GM12878 (cell line): ENCODE measurements around the gene SIN3B. TPM values are rescaled to one million over a fixed set of nuclear protein-coding genes. Genes with fewer than 3 reads are reported as not detected.

Experiments
- ATAC-seq: fragments of 200-7000 bp; cut with Tn5 transposase; 3 replicates; pipeline ENCODE4 v1.9.1; 2020; ENCODE audit warnings: mild to moderate bottlenecking, moderate library complexity
- BruUV-seq: library from RNA; stranded (reverse); fragments of 400-500 nt; replicated peaks from 2 replicates; lab custom pipeline; 2021; lab: Mats Ljungman, UMichigan
- CTCF ChIA-PET: fragments of 300-600 bp; sonication (Branson Sonifier 250); formaldehyde crosslinking; extraction: SDS; loops from one replicate; lab custom pipeline; 2021; ENCODE audit warnings: inconsistent platforms; lab: Yijun Ruan, JAX
- POLR2A ChIA-PET: fragments of 350-600 bp; formaldehyde crosslinking; extraction: SDS; loops from one replicate; lab custom pipeline; 2021; ENCODE audit warnings: inconsistent platforms; lab: Charles Lee
- RAD21 ChIA-PET: fragments of 300-600 bp; sonication (Branson Sonifier 250); formaldehyde crosslinking; loops from one replicate; lab custom pipeline; 2023; ENCODE audit warnings: antibody characterized with exemption; ENCODE audit not compliant: unreplicated experiment; lab: Charles Lee
- SMC1A ChIA-PET: fragments of 300-600 bp; sonication (Branson Sonifier 250); formaldehyde crosslinking; loops from one replicate; lab custom pipeline; 2023; ENCODE audit not compliant: unreplicated experiment, uncharacterized antibody; lab: Charles Lee
- DNase-seq: peaks from one replicate; pipeline ENCODE4 v3.0.0-alpha.2; 2011; ENCODE audit warnings: low read depth, low spot score
- FAIRE-seq: peaks from 3 replicates; lab custom pipeline; 2011; peaks lifted over from hg19 to GRCh38; lab: Jason Lieb, UNC
- H2AFZ ChIP-seq: 2 replicates; pipeline ENCODE4 v1.6.0; 2011; ENCODE audit warnings: low read depth, low read length, control low read depth; ENCODE audit not compliant: control insufficient read depth
- H3K27ac ChIP-seq: 2 replicates; pipeline ENCODE4 v1.5.1; 2011; ENCODE audit warnings: control low read depth; ENCODE audit not compliant: control insufficient read depth, insufficient read depth
- H3K27me3 ChIP-seq, 2 experiments: replicated peaks in 1 of 2; 2 replicates each; pipeline versions ENCODE4 v1.6.0 to v1.6.1; 2011; ENCODE audit warnings: low read length in 1 of 2; ENCODE audit not compliant: control insufficient read depth in 2 of 2, insufficient read depth in 2 of 2
- H3K36me3 ChIP-seq, 2 experiments: 2 replicates each; pipeline ENCODE4 v1.5.1; 2011; ENCODE audit warnings: low read length in 1 of 2; ENCODE audit not compliant: control insufficient read depth in 2 of 2, insufficient read depth in 2 of 2
- H3K4me1 ChIP-seq: 2 replicates; pipeline ENCODE4 v1.6.1; 2011; ENCODE audit warnings: mild to moderate bottlenecking, low read length, moderate library complexity, mixed read lengths; ENCODE audit not compliant: control insufficient read depth, insufficient read depth
- H3K4me2 ChIP-seq: 2 replicates; pipeline ENCODE4 v1.6.0; 2011; ENCODE audit warnings: control low read depth; ENCODE audit not compliant: control insufficient read depth, insufficient read depth
- H3K4me3 ChIP-seq: fragments of 200-600 bp; sonication (generic); 2 replicates; pipeline ENCODE4 v1.5.1; 2016
- H3K79me2 ChIP-seq: 2 replicates; pipeline ENCODE4 v1.6.0; 2011; ENCODE audit warnings: low read length; ENCODE audit not compliant: control insufficient read depth, insufficient read depth
- H3K9ac ChIP-seq: 2 replicates; pipeline ENCODE4 v1.8.0; 2011; ENCODE audit warnings: low read length, control low read depth, mixed read lengths; ENCODE audit not compliant: control insufficient read depth, insufficient read depth
- H3K9me3 ChIP-seq: replicated peaks from 3 replicates; pipeline ENCODE4 v1.5.1; 2011; ENCODE audit warnings: mild to moderate bottlenecking, low read length; ENCODE audit not compliant: control insufficient read depth, insufficient read depth
- H4K20me1 ChIP-seq: 2 replicates; pipeline ENCODE4 v1.6.0; 2011; ENCODE audit not compliant: control insufficient read depth, insufficient read depth
- BACH1 ChIP-seq: fragments of 450-650 bp; IDR thresholded peaks from 2 replicates; pipeline ENCODE4 v1.6.1; 2017; ENCODE audit warnings: mild to moderate bottlenecking, borderline replicate concordance
- EP300 ChIP-seq, 2 experiments: fragments of 150-350 bp in 1 of 2; IDR thresholded peaks; 2 replicates each; pipeline ENCODE4 v1.6.1; 2011 to 2012; ENCODE audit warnings: low read depth in 2 of 2, low read length in 2 of 2, borderline replicate concordance in 1 of 2, improper control_type of control experiment in 1 of 2, inconsistent platforms in 1 of 2; ENCODE audit not compliant: control insufficient read depth in 1 of 2
- GABPA ChIP-seq: IDR thresholded peaks from 2 replicates; pipeline ENCODE4 v1.6.1; 2014; ENCODE audit warnings: antibody characterized with exemption, low read depth, mild to moderate bottlenecking, inconsistent platforms
- HDAC6 ChIP-seq: fragments of 200-600 bp; sonication (generic); IDR thresholded peaks from one replicate; pipeline ENCODE4 v1.8.0; 2017; ENCODE audit warnings: antibody characterized with exemption; ENCODE audit not compliant: unreplicated experiment
- NRF1 ChIP-seq: conservative IDR thresholded peaks from 2 replicates; pipeline ENCODE4 v1.6.1; 2011; ENCODE audit warnings: mild to moderate bottlenecking, low read depth, low read length, improper control_type of control experiment
- PAX8 ChIP-seq: fragments of 450-650 bp; IDR thresholded peaks from 2 replicates; pipeline ENCODE4 v1.6.1; 2017; ENCODE audit warnings: mild to moderate bottlenecking, moderate library complexity
- YBX1 ChIP-seq: fragments of 450-650 bp; IDR thresholded peaks from 2 replicates; pipeline ENCODE4 v1.6.1; 2016; ENCODE audit warnings: antibody characterized with exemption
- WGBS: methylation state at CpG from one replicate; pipeline ENCODE4 v1.1.6; 2016; ENCODE audit warnings: low lambda C conversion rate; ENCODE audit not compliant: insufficient replicate concordance, insufficient coverage; ENCODE audit errors: missing lambda C conversion rate; 5-methylcytosine and 5-hydroxymethylcytosine counted together
- in situ Hi-C: fragments of 300-500 bp; cut with MboI; formaldehyde crosslinking; loops from 9 replicates; pipeline ENCODE4 v1.14.3; 2018; ENCODE audit warnings: mixed read lengths
- intact Hi-C: fragments of 100-400 bp; cut with micrococcal nuclease; formaldehyde crosslinking; loops from one replicate; pipeline ENCODE4 v1.14.2; 2022; ENCODE audit not compliant: unreplicated experiment
- polyA plus RNA-seq, 11 experiments: library from polyadenylated mRNA; depleted of rRNA in 4 of 11; unstranded in 6 of 11; stranded (reverse) in 5 of 11; fragments of >200 nt; fragmentation: Nextera tagmentation in 4 of 11; fragmentation: Illumina TruSeq in 1 of 11; extraction: Ambion mirVana in 4 of 11; extraction: Trizol in 1 of 11; gene quantifications; 1 replicate in 1 of 11; 2 replicates in 10 of 11; pipeline versions ENCODE4 v1.2.1 to v1.2.3, GENCODE V29; 2011 to 2016; ENCODE audit warnings: inconsistent platforms in 2 of 11, missing spikeins in 2 of 11, low read depth in 1 of 11
- total RNA-seq, 4 experiments: library from RNA; depleted of rRNA in 3 of 4; stranded (reverse); fragments of >200 nt in 3 of 4; fragmentation: Illumina TruSeq in 1 of 4; extraction: Trizol in 1 of 4; gene quantifications; 2 replicates each; pipeline versions ENCODE4 v1.2.1 to v1.2.3, GENCODE V29; 2013 to 2021
- TF ChIP-seq, protein P1 (sequence below): IDR thresholded peaks from 2 replicates; pipeline ENCODE4 v1.6.1; 2012; ENCODE audit warnings: mild to moderate bottlenecking, low read depth, low read length
- TF ChIP-seq, protein P2 (sequence below): fragments of 450-650 bp; IDR thresholded peaks from 2 replicates; pipeline ENCODE4 v1.6.1; 2016; ENCODE audit warnings: mild to moderate bottlenecking
- TF ChIP-seq, protein P3 (sequence below): IDR thresholded peaks from 2 replicates; pipeline ENCODE4 v1.6.1; 2011; ENCODE audit warnings: mild to moderate bottlenecking, low read depth, low read length, moderate library complexity; ENCODE audit not compliant: insufficient replicate concordance

Gene SIN3B
- total and polyA plus RNA-seq, 10 of the 15 experiments (the other 5 are each of a cell fraction or from before 2014, with no cell fraction given), result 0.68 to 34.5 (median 15.8) TPM

GRCh38 chr19:16902545-16902944, 73.3 kb downstream of the SIN3B start:
- no TSS peak for BruUV-seq
- no peak overlapping the region for H3K4me3 ChIP-seq

GRCh38 chr19:16903347-16903746, 74.1 kb downstream of the SIN3B start:
- ATAC-seq, result no peak
- ChIA-PET RAD21 (no interaction called here), CTCF (no interaction called here), POLR2A (no interaction called here), SMC1A (no interaction called here)
- in situ Hi-C loops (loop anchor here (5.0 kb wide), 1 partner anchor 131 kb away; no protein-coding TSS in a partner anchor), intact Hi-C loops (no loop called here)
- H3K79me2 ChIP-seq, result no peaks in the 10 kb centered on the region
- 29% methylated on average over 7 of the region's 7 CpGs for WGBS
- H3K4me1 ChIP-seq, result peaks cover 17% of the 10 kb centered on the region
- H3K9me3 ChIP-seq, result no peaks in the 10 kb centered on the region
- H3K27me3 ChIP-seq, result no peaks in the 10 kb centered on the region
- BruUV-seq, result no TSS peak
- DNase-seq, result no peak
- FAIRE-seq, result no peak
- H3K36me3 ChIP-seq, result no peaks in the 10 kb centered on the region
- H3K27ac ChIP-seq, result no peak overlapping the region
- no peak overlapping the region for H3K4me3 ChIP-seq
- no peak overlapping the region for H3K9ac ChIP-seq
- H2AFZ ChIP-seq, result no peak overlapping the region
- no peaks in the 10 kb centered on the region for H4K20me1 ChIP-seq
- H3K4me2 ChIP-seq, result no peak overlapping the region
- no peak for TF ChIP-seq YBX1
- no peak for TF ChIP-seq EP300 (IDR thresholded peaks at IDR 0.05; ENCODE audit: borderline replicate concordance in 1 of 2, control insufficient read depth in 1 of 2, low read depth in 2 of 2, low read length in 2 of 2)
- TF ChIP-seq HDAC6, result no peak
- no peak for TF ChIP-seq BACH1
- TF ChIP-seq GABPA, result no peak
- TF ChIP-seq PAX8, result no peak
- no peak for TF ChIP-seq NRF1
- TF ChIP-seq, protein P1, sequence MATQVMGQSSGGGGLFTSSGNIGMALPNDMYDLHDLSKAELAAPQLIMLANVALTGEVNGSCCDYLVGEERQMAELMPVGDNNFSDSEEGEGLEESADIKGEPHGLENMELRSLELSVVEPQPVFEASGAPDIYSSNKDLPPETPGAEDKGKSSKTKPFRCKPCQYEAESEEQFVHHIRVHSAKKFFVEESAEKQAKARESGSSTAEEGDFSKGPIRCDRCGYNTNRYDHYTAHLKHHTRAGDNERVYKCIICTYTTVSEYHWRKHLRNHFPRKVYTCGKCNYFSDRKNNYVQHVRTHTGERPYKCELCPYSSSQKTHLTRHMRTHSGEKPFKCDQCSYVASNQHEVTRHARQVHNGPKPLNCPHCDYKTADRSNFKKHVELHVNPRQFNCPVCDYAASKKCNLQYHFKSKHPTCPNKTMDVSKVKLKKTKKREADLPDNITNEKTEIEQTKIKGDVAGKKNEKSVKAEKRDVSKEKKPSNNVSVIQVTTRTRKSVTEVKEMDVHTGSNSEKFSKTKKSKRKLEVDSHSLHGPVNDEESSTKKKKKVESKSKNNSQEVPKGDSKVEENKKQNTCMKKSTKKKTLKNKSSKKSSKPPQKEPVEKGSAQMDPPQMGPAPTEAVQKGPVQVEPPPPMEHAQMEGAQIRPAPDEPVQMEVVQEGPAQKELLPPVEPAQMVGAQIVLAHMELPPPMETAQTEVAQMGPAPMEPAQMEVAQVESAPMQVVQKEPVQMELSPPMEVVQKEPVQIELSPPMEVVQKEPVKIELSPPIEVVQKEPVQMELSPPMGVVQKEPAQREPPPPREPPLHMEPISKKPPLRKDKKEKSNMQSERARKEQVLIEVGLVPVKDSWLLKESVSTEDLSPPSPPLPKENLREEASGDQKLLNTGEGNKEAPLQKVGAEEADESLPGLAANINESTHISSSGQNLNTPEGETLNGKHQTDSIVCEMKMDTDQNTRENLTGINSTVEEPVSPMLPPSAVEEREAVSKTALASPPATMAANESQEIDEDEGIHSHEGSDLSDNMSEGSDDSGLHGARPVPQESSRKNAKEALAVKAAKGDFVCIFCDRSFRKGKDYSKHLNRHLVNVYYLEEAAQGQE, result no peak

More at GRCh38 chr19:16902545-16902944, 73.3 kb downstream of the SIN3B start:
- TF ChIP-seq, protein P2, sequence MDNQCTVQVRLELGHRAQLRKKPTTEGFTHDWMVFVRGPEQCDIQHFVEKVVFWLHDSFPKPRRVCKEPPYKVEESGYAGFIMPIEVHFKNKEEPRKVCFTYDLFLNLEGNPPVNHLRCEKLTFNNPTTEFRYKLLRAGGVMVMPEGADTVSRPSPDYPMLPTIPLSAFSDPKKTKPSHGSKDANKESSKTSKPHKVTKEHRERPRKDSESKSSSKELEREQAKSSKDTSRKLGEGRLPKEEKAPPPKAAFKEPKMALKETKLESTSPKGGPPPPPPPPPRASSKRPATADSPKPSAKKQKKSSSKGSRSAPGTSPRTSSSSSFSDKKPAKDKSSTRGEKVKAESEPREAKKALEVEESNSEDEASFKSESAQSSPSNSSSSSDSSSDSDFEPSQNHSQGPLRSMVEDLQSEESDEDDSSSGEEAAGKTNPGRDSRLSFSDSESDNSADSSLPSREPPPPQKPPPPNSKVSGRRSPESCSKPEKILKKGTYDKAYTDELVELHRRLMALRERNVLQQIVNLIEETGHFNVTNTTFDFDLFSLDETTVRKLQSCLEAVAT, result no peak
- TF ChIP-seq, protein P3, sequence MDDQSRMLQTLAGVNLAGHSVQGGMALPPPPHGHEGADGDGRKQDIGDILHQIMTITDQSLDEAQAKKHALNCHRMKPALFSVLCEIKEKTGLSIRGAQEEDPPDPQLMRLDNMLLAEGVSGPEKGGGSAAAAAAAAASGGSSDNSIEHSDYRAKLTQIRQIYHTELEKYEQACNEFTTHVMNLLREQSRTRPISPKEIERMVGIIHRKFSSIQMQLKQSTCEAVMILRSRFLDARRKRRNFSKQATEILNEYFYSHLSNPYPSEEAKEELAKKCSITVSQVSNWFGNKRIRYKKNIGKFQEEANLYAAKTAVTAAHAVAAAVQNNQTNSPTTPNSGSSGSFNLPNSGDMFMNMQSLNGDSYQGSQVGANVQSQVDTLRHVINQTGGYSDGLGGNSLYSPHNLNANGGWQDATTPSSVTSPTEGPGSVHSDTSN, result no peak
- ChIA-PET SMC1A (no interaction called here), POLR2A (no interaction called here), CTCF (interaction anchor here (1.2 kb wide), 1 partner anchor 126 kb away, joined by 3 read pairs; no protein-coding TSS in a partner anchor), RAD21 (no interaction called here)
- H3K79me2 ChIP-seq, result no peaks in the 10 kb centered on the region
- no peaks in the 10 kb centered on the region for H3K36me3 ChIP-seq
- H3K27me3 ChIP-seq, result no peaks in the 10 kb centered on the region
- H3K4me2 ChIP-seq, result no peak overlapping the region
- no peak overlapping the region for H3K9ac ChIP-seq
- H4K20me1 ChIP-seq, result no peaks in the 10 kb centered on the region
- H3K27ac ChIP-seq, result no peak overlapping the region
- FAIRE-seq (no peak), ATAC-seq (no peak), DNase-seq (no peak)
- H3K4me1 ChIP-seq, result peaks cover 25% of the 10 kb centered on the region
- intact Hi-C loops (no loop called here), in situ Hi-C loops (loop anchor here (5.0 kb wide), 1 partner anchor 130 kb away; no protein-coding TSS in a partner anchor)
- H3K9me3 ChIP-seq, result no peaks in the 10 kb centered on the region
- 74% methylated on average over 12 of the region's 12 CpGs for WGBS
- H2AFZ ChIP-seq, result no peak overlapping the region
